OCI-LY1 (cell line): Measurements from ENCODE around the gene TAF7L.

Experiments
- H2AFZ ChIP-seq: fragments of 200-600 bp; sonication (generic), shearing (Covaris generic); 2 replicates; pipeline ENCODE4 v1.6.0; 2014; ENCODE audit warnings: antibody characterized with exemption, mild to moderate bottlenecking, low read length
- H3F3A ChIP-seq: fragments of 200-600 bp; sonication (generic), shearing (Covaris generic); 2 replicates; pipeline ENCODE4 v1.6.0; 2014; ENCODE audit warnings: mild to moderate bottlenecking, antibody characterized with exemption, low read length, moderate library complexity; ENCODE audit not compliant: insufficient read depth
- H3K27ac ChIP-seq: fragments of 200-600 bp; sonication (generic); 2 replicates; pipeline ENCODE4 v1.5.1; 2014; ENCODE audit warnings: low read length, mixed run types, mild to moderate bottlenecking, low read depth; ENCODE audit not compliant: poor library complexity, severe bottlenecking
- H3K27me3 ChIP-seq: fragments of 200-600 bp; sonication (generic); 2 replicates; pipeline ENCODE4 v1.6.0; 2014; ENCODE audit warnings: antibody characterized with exemption, mild to moderate bottlenecking, low read length, moderate library complexity; ENCODE audit not compliant: insufficient read depth
- H3K36me3 ChIP-seq: fragments of 200-600 bp; sonication (generic); 2 replicates; pipeline ENCODE4 v1.6.1; 2014; ENCODE audit warnings: mild to moderate bottlenecking, antibody characterized with exemption, low read length, moderate library complexity, mixed read lengths; ENCODE audit not compliant: insufficient read depth
- H3K4me1 ChIP-seq: fragments of 200-600 bp; sonication (generic); 2 replicates; pipeline ENCODE4 v1.5.1; 2014; ENCODE audit warnings: mild to moderate bottlenecking, low read length, moderate library complexity; ENCODE audit not compliant: insufficient read depth, severe bottlenecking
- H3K4me2 ChIP-seq: fragments of 200-600 bp; sonication (generic), shearing (Covaris generic); 2 replicates; pipeline ENCODE4 v1.6.1; 2014; ENCODE audit warnings: low read length
- H3K4me3 ChIP-seq: fragments of 200-600 bp; sonication (generic); 2 replicates; pipeline ENCODE4 v1.5.1; 2014; ENCODE audit warnings: low read length, low read depth, mild to moderate bottlenecking, mixed read lengths; ENCODE audit not compliant: poor library complexity, severe bottlenecking
- H3K79me2 ChIP-seq: fragments of 200-600 bp; shearing (Covaris generic); 2 replicates; pipeline ENCODE4 v1.6.1; 2016; ENCODE audit warnings: mixed run types, low read length, mixed read lengths; ENCODE audit not compliant: insufficient read depth
- H3K9ac ChIP-seq: fragments of 200-600 bp; sonication (generic), shearing (Covaris generic); 2 replicates; pipeline ENCODE4 v1.6.1; 2014; ENCODE audit warnings: mild to moderate bottlenecking, low read length, mixed read lengths
- H3K9me2 ChIP-seq: fragments of 200-600 bp; sonication (generic), shearing (Covaris generic); 2 replicates; pipeline ENCODE4 v1.6.1; 2014; ENCODE audit warnings: low read depth, mild to moderate bottlenecking, low read length, mixed read lengths
- H3K9me3 ChIP-seq: fragments of 200-600 bp; shearing (Covaris generic); 2 replicates; pipeline ENCODE4 v1.6.1; 2014; ENCODE audit warnings: low read length, mixed read lengths
- H4K20me1 ChIP-seq: fragments of 200-600 bp; sonication (generic), shearing (Covaris generic); 2 replicates; pipeline ENCODE4 v1.6.0; 2016; ENCODE audit warnings: mild to moderate bottlenecking, low read length; ENCODE audit not compliant: insufficient read depth
- CTCF ChIP-seq: fragments of 200-600 bp; sonication (generic), shearing (Covaris generic); IDR thresholded peaks from 2 replicates; pipeline ENCODE4 v1.5.1; 2017; ENCODE audit warnings: mild to moderate bottlenecking, antibody characterized with exemption, low read length, moderate library complexity, mixed read lengths
- EZH2 ChIP-seq: fragments of 200-600 bp; sonication (generic), shearing (Covaris generic); IDR thresholded peaks from 2 replicates; pipeline ENCODE4 v1.8.0; 2017; ENCODE audit warnings: borderline replicate concordance, mixed run types, mild to moderate bottlenecking, antibody characterized with exemption, low read length, moderate library complexity, mixed read lengths

TAF7L gene

GRCh38 chrX:101262590-101262989 lies 28.5 kb downstream of the TAF7L start:
- Histone ChIP-seq H3K79me2 (no peaks in the 10 kb centered on the region), H2AFZ (no peak overlapping the region), H3K27me3 (no peaks in the 10 kb centered on the region), H3K9ac (no peak overlapping the region), H3K27ac (no peak overlapping the region), H3K4me2 (no peak overlapping the region), H3K9me3 (no peaks in the 10 kb centered on the region), H3K9me2 (no peaks in the 10 kb centered on the region), H3K4me3 (no peak overlapping the region), H4K20me1 (no peaks in the 10 kb centered on the region), H3K36me3 (no peaks in the 10 kb centered on the region), H3F3A (no peaks in the 10 kb centered on the region), H3K4me1 (peaks cover 13% of the 10 kb centered on the region)
- no peak for TF ChIP-seq EZH2
- TF ChIP-seq CTCF = no peak

GRCh38 chrX:101260435-101260834 lies 30.7 kb downstream of the TAF7L start:
- Histone ChIP-seq H3K27ac (no peak overlapping the region), H3K79me2 (no peaks in the 10 kb centered on the region), H2AFZ (no peak overlapping the region), H3K4me2 (no peak overlapping the region), H3K9me2 (no peaks in the 10 kb centered on the region), H3K9ac (no peak overlapping the region), H4K20me1 (no peaks in the 10 kb centered on the region), H3K4me1 (peaks cover 16% of the 10 kb centered on the region), H3F3A (no peaks in the 10 kb centered on the region), H3K27me3 (no peaks in the 10 kb centered on the region), H3K4me3 (no peak overlapping the region), H3K9me3 (no peaks in the 10 kb centered on the region), H3K36me3 (no peaks in the 10 kb centered on the region)
- TF ChIP-seq CTCF = peak; percentile 29; the same call in 1 of the 2 replicates
- TF ChIP-seq EZH2 = no peak

- no peaks in the 10 kb centered on the region for H3K9me3 ChIP-seq
- H4K20me1 ChIP-seq = no peaks in the 10 kb centered on the region
Observed at GRCh38 chrX:101258259-101258581, 32.9 kb downstream of the TAF7L start.

More at GRCh38 chrX:101258259-101258581, 32.9 kb downstream of the TAF7L start:
- Histone ChIP-seq H3K4me1 (peaks cover 16% of the 10 kb centered on the region), H3F3A (no peaks in the 10 kb centered on the region), H3K79me2 (no peaks in the 10 kb centered on the region), H3K36me3 (no peaks in the 10 kb centered on the region), H2AFZ (no peak overlapping the region), H3K9me2 (no peaks in the 10 kb centered on the region), H3K27ac (no peak overlapping the region), H3K27me3 (no peaks in the 10 kb centered on the region), H3K4me3 (no peak overlapping the region), H3K9ac (no peak overlapping the region), H3K4me2 (no peak overlapping the region)
- TF ChIP-seq EZH2 (no peak), CTCF (no peak)
